ENCODE results near the gene SNHG17.
"Not testable (repeated sequence)": the region's sequence is repeated elsewhere in the genome, so short reads cannot be mapped to it uniquely, and the experiment has no call there.

The SNHG17 gene

DNA sequence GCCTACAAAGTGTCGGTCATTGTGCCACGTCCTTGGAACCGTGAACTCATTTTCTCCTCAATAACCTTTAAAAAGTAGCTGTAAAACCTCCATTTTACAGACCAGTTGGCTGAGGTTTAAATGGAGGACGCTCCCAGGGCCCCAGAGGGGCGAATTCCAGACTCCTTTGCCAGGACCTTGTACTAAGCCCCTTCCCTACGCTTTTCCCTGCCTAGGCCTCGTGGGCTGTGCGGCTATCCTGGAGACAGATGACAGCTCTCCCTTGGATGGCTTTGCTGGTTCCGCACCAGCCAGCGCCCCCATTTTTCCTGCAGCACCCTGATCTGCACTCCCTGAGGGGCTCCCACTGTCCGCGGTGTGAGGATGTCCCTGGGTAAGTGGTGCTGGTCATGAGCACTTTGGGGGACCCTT, 12.1 kb upstream of the SNHG17 start:
- H3K4me3 ChIP-seq (ENCODE audit: low read depth, low read length) = peak overlapping the region; percentile 99
- no peaks in the 10 kb centered on the region for H3K27me3 ChIP-seq (ENCODE audit: insufficient read depth, low read length)
- H3K36me3 ChIP-seq (ENCODE audit: insufficient read depth, low read length) = peaks cover 11% of the 10 kb centered on the region; the same call in 1 of the 2 replicates
- peaks cover 4% of the 10 kb centered on the region for H3K79me2 ChIP-seq (ENCODE audit: control insufficient read depth, insufficient read depth, low read length, unreplicated experiment)
- peaks cover 27% of the 10 kb centered on the region for H3K4me1 ChIP-seq (ENCODE audit: control insufficient read depth, insufficient read depth, low read length, unreplicated experiment)
- peak overlapping the region; percentile 40; the same call in 1 of the 2 replicates for H3K27ac ChIP-seq (ENCODE audit: low read depth, low read length)
- H2AFZ ChIP-seq (ENCODE audit: low read length, unreplicated experiment) = peak overlapping the region; percentile 87

DNA sequence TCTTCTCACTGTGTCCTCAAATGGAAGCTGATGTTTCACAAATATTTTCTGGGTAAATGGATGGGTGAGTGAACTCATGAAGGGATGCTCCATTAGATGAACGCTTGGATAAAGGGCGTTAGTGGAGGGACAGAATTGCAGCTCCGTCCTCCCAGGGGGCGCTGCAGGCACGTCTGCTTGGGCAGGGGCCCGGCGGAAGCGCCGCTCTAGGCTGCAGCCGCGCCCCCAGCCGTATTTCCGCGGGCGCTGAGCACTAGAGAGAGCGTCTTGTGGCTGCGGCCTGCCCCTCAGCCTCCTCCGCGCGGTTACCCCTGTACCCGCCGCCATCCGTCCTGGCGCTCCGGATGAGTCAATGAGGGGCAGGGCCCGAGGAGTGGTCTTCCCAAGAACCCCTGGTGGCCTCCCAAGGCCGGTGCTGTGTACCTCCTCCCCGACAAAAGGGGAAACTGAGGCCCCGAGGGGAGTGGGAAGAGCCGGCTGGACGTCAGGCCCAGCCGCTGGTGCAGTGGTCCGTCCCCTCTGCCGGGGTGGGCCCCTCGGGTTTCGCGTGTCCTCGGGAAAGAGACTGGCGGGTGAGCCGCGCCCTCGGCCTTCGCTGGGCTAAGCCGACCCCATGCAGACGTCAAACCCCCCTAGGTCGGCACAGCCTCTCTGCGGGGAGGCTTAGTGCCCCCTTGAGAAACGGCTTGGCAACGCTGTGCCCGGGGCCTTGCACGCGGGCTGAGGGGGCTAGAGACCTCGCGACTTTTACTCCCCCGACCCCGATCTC, 11.5 kb upstream of the SNHG17 start:
- peak overlapping the region; percentile 93 for H2AFZ ChIP-seq (ENCODE audit: low read length, unreplicated experiment)
- H3K4me1 ChIP-seq (ENCODE audit: control insufficient read depth, insufficient read depth, low read length, unreplicated experiment) = peaks cover 27% of the 10 kb centered on the region

GRCh38 chr20:38445901-38446425, 10.8 kb upstream of the SNHG17 start:
- Histone ChIP-seq H3K27ac (ENCODE audit: low read depth, low read length) (no peak overlapping the region), H3K79me2 (ENCODE audit: control insufficient read depth, insufficient read depth, low read length, unreplicated experiment) (peaks cover 4% of the 10 kb centered on the region), H3K4me3 (ENCODE audit: low read depth, low read length) (peak overlapping the region; percentile 99), H2AFZ (ENCODE audit: low read length, unreplicated experiment) (peak overlapping the region; percentile 93), H3K36me3 (ENCODE audit: insufficient read depth, low read length) (peaks cover 11% of the 10 kb centered on the region; the same call in 1 of the 2 replicates), H3K27me3 (ENCODE audit: insufficient read depth, low read length) (no peaks in the 10 kb centered on the region), H3K4me1 (ENCODE audit: control insufficient read depth, insufficient read depth, low read length, unreplicated experiment) (peaks cover 22% of the 10 kb centered on the region)

More for the DNA sequence above, 11.5 kb upstream of the SNHG17 start:
- Histone ChIP-seq H3K79me2 (ENCODE audit: control insufficient read depth, insufficient read depth, low read length, unreplicated experiment) (peaks cover 4% of the 10 kb centered on the region), H3K27ac (ENCODE audit: low read depth, low read length) (peak overlapping the region; percentile 40; the same call in 1 of the 2 replicates), H3K36me3 (ENCODE audit: insufficient read depth, low read length) (peaks cover 11% of the 10 kb centered on the region; the same call in 1 of the 2 replicates), H3K27me3 (ENCODE audit: insufficient read depth, low read length) (no peaks in the 10 kb centered on the region), H3K4me3 (ENCODE audit: low read depth, low read length) (peak overlapping the region; percentile 99)

GRCh38 chr20:38445381-38445796, 10.3 kb upstream of the SNHG17 start:
- peaks cover 4% of the 10 kb centered on the region for H3K79me2 ChIP-seq (ENCODE audit: control insufficient read depth, insufficient read depth, low read length, unreplicated experiment)
- H3K27ac ChIP-seq (ENCODE audit: low read depth, low read length) = no peak overlapping the region
- H2AFZ ChIP-seq (ENCODE audit: low read length, unreplicated experiment) = peak overlapping the region; percentile 93

DNA sequence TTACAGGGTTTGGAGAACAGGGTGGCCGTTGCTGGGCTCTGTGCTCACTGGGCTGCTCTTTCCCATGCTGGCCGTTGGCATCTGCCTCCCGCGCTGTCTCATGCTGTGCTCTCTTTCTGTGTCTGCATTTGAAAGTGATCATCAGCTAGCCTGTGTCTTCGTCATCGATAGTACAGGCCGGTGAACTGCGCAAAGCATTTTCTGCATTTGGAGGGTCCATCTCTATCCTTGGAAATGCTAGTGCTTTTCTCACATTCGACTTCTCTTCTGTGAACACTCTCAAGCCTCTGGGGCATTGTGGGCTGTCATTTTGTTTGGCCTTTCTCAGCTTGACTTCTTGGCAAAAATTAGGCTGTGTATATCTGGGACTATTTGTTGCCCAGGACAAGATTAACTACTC, 6.8 kb upstream of the SNHG17 start:
- no peaks in the 10 kb centered on the region for H3K36me3 ChIP-seq (ENCODE audit: insufficient read depth, low read length)
- no peak overlapping the region for H3K4me3 ChIP-seq (ENCODE audit: low read depth, low read length)
- no peak overlapping the region for H3K27ac ChIP-seq (ENCODE audit: low read depth, low read length)
- no peaks in the 10 kb centered on the region for H3K4me1 ChIP-seq (ENCODE audit: control insufficient read depth, insufficient read depth, low read length, unreplicated experiment)
- no peak overlapping the region for H2AFZ ChIP-seq (ENCODE audit: low read length, unreplicated experiment)
- H3K79me2 ChIP-seq (ENCODE audit: control insufficient read depth, insufficient read depth, low read length, unreplicated experiment) = no peaks in the 10 kb centered on the region
- no peaks in the 10 kb centered on the region for H3K27me3 ChIP-seq (ENCODE audit: insufficient read depth, low read length)

More at GRCh38 chr20:38445381-38445796, 10.3 kb upstream of the SNHG17 start:
- Histone ChIP-seq H3K4me3 (ENCODE audit: low read depth, low read length) (no peak overlapping the region), H3K27me3 (ENCODE audit: insufficient read depth, low read length) (no peaks in the 10 kb centered on the region), H3K36me3 (ENCODE audit: insufficient read depth, low read length) (peaks cover 11% of the 10 kb centered on the region; the same call in 1 of the 2 replicates), H3K4me1 (ENCODE audit: control insufficient read depth, insufficient read depth, low read length, unreplicated experiment) (peaks cover 17% of the 10 kb centered on the region)

DNA sequence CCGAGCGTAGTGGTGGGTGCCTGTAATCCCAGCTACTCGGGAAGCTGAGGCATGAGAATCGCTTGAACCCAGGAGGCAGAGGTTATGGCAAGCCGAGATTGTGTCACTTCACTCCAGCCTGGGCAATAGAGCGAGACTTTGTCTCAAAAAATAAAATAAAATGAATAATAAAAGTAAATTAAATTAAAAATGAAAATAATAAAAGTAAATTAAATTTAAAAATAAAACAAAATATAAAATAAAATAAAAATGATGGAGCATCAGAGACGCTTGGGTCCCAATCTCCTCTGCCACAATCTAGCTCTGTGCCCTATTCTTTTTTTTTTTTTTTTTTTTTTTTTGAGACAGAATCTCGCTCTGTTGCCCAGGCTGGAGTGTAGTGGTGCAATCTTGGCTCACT, 6.0 kb upstream of the SNHG17 start:
- H3K4me3 ChIP-seq (ENCODE audit: low read depth, low read length) = not testable (repeated sequence)

DNA sequence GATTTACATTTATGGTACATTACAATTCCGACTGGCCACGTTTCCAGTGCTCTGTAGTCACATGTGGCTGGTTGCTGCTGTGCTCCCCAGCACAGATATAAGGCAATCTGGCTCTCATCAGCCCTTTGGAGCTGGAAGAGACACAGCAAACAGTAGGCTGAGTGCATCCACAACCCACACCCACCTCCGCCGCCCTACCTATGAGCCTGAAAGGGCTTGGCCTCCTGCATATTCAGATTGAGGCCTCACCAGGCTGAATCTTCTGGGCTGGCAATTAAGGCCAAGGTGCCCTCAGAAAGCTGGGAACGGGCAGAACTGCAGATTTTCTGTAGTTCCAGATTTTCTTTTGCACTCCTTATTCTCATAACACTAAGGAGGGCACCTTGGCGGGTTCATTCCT, 2.7 kb upstream of the SNHG17 start:
- Histone ChIP-seq H3K27me3 (ENCODE audit: insufficient read depth, low read length) (no peaks in the 10 kb centered on the region), H3K79me2 (ENCODE audit: control insufficient read depth, insufficient read depth, low read length, unreplicated experiment) (peaks cover 24% of the 10 kb centered on the region), H3K4me3 (ENCODE audit: low read depth, low read length) (no peak overlapping the region), H3K36me3 (ENCODE audit: insufficient read depth, low read length) (peaks cover 13% of the 10 kb centered on the region; the same call in 1 of the 2 replicates), H3K27ac (ENCODE audit: low read depth, low read length) (no peak overlapping the region), H3K4me1 (ENCODE audit: control insufficient read depth, insufficient read depth, low read length, unreplicated experiment) (peaks cover 10% of the 10 kb centered on the region), H2AFZ (ENCODE audit: low read length, unreplicated experiment) (no peak overlapping the region)

More for the DNA sequence above, 6.0 kb upstream of the SNHG17 start:
- H2AFZ ChIP-seq (ENCODE audit: low read length, unreplicated experiment); H3K36me3 ChIP-seq (ENCODE audit: insufficient read depth, low read length); H3K27me3 ChIP-seq (ENCODE audit: insufficient read depth, low read length); H3K27ac ChIP-seq (ENCODE audit: low read depth, low read length); H3K4me1 ChIP-seq (ENCODE audit: control insufficient read depth, insufficient read depth, low read length, unreplicated experiment); H3K79me2 ChIP-seq (ENCODE audit: control insufficient read depth, insufficient read depth, low read length, unreplicated experiment): not testable (repeated sequence)

DNA sequence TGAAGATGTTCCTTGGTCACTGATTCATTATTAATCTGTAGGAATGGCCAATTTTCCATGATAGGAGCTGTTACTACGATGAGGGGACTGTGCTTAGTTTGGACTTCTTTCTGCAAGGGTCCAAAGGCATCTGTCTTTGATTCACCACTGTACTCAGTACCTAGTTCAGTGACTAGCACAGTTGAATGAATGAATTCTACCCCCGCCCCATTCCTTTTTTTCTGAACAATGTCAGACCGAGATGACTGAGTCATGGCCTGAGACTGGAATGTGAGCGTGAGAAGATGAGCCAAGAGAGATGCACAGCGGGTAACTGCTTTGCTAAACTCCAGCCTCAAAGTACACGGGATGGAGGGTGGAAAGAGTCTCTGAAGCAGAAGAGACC, 419 bp upstream of the SNHG17 start:
- Histone ChIP-seq H3K27me3 (ENCODE audit: insufficient read depth, low read length) (no peaks in the 10 kb centered on the region), H3K4me1 (ENCODE audit: control insufficient read depth, insufficient read depth, low read length, unreplicated experiment) (peaks cover 30% of the 10 kb centered on the region), H3K27ac (ENCODE audit: low read depth, low read length) (peak overlapping the region; percentile 78), H2AFZ (ENCODE audit: low read length, unreplicated experiment) (peak overlapping the region; percentile 48), H3K36me3 (ENCODE audit: insufficient read depth, low read length) (peaks cover 36% of the 10 kb centered on the region), H3K4me3 (ENCODE audit: low read depth, low read length) (peak overlapping the region; percentile 96), H3K79me2 (ENCODE audit: control insufficient read depth, insufficient read depth, low read length, unreplicated experiment) (peaks cover 46% of the 10 kb centered on the region)

DNA sequence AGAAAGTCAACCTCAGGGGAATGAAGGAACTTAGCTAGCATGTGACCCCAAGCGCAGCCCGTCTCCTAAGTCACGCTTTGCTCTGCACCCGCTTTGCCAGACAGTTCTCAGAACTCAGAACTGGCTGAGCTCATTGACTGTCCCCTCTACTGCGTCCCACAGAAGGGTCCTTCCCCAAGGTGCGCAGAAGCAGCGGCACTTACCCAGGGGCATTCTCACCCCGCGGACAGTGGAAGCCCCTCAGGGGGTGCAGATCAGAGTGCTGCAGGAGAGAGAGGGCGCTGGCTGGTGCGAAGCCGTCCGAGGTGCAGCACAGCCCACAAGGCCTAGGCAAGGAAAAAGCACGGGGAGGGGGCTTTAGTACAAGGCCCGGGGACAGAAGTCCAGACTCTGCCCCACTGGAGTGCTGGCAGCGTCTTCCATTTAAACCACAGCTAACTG, 807 bp downstream of the SNHG17 start:
- peaks cover 40% of the 10 kb centered on the region for H3K36me3 ChIP-seq (ENCODE audit: insufficient read depth, low read length)
- peaks cover 51% of the 10 kb centered on the region for H3K79me2 ChIP-seq (ENCODE audit: control insufficient read depth, insufficient read depth, low read length, unreplicated experiment)
- no peaks in the 10 kb centered on the region for H3K27me3 ChIP-seq (ENCODE audit: insufficient read depth, low read length)
- no peak overlapping the region for H2AFZ ChIP-seq (ENCODE audit: low read length, unreplicated experiment)
- H3K4me3 ChIP-seq (ENCODE audit: low read depth, low read length) = peak overlapping the region; percentile 96
- peak overlapping the region; percentile 78 for H3K27ac ChIP-seq (ENCODE audit: low read depth, low read length)
- peaks cover 30% of the 10 kb centered on the region for H3K4me1 ChIP-seq (ENCODE audit: control insufficient read depth, insufficient read depth, low read length, unreplicated experiment)

- Histone ChIP-seq H3K79me2 (ENCODE audit: control insufficient read depth, insufficient read depth, low read length, unreplicated experiment) (peaks cover 59% of the 10 kb centered on the region), H3K4me3 (ENCODE audit: low read depth, low read length) (peak overlapping the region; percentile 96), H2AFZ (ENCODE audit: low read length, unreplicated experiment) (no peak overlapping the region), H3K4me1 (ENCODE audit: control insufficient read depth, insufficient read depth, low read length, unreplicated experiment) (peaks cover 32% of the 10 kb centered on the region), H3K36me3 (ENCODE audit: insufficient read depth, low read length) (peaks cover 49% of the 10 kb centered on the region), H3K27me3 (ENCODE audit: insufficient read depth, low read length) (no peaks in the 10 kb centered on the region), H3K27ac (ENCODE audit: low read depth, low read length) (no peak overlapping the region)
These were observed 1.7 kb downstream of the SNHG17 start for GRCh38 chr20:38433304-38433972.
